GM23338 (cell line): ENCODE measurements around the gene MIR17HG. TPM values are rescaled to one million over a fixed set of nuclear protein-coding genes. Genes with fewer than 3 reads are reported as not detected.

Experiments used
- ATAC-seq: fragments of 200-7000 bp; cut with Tn5 transposase; 3 replicates; pipeline ENCODE4 v1.9.1; 2020
- DNase-seq: peaks from one replicate; pipeline ENCODE4 v3.0.0-alpha.2; 2015; ENCODE audit warnings: low spot score
- H2AFZ ChIP-seq: fragments of 200-600 bp; sonication (generic); 2 replicates; pipeline ENCODE4 v1.8.0; 2016; ENCODE audit warnings: antibody characterized with exemption, mild to moderate bottlenecking, moderate library complexity
- H3F3A ChIP-seq: fragments of 200-600 bp; sonication (generic); replicated peaks from 2 replicates; pipeline ENCODE4 v1.8.0; 2017; ENCODE audit warnings: antibody characterized with exemption, mixed run types, low read depth
- H3K27ac ChIP-seq: fragments of 200-600 bp; sonication (generic); 2 replicates; pipeline ENCODE4 v1.6.1; 2016; ENCODE audit warnings: low read depth
- H3K27me3 ChIP-seq: fragments of 200-600 bp; sonication (generic); 2 replicates; pipeline ENCODE4 v1.8.0; 2016; ENCODE audit warnings: mild to moderate bottlenecking, mixed run types, moderate library complexity; ENCODE audit not compliant: insufficient read depth
- H3K36me3 ChIP-seq: fragments of 200-600 bp; sonication (generic); 2 replicates; pipeline ENCODE4 v1.8.0; 2016; ENCODE audit warnings: mild to moderate bottlenecking; ENCODE audit not compliant: insufficient read depth
- H3K4me1 ChIP-seq: fragments of 200-600 bp; sonication (generic); 2 replicates; pipeline ENCODE4 v1.8.0; 2016; ENCODE audit warnings: mild to moderate bottlenecking, moderate library complexity; ENCODE audit not compliant: insufficient read depth
- H3K4me2 ChIP-seq: fragments of 200-600 bp; sonication (generic); 2 replicates; pipeline ENCODE4 v1.7.1; 2017; ENCODE audit warnings: mixed run types
- H3K4me3 ChIP-seq: fragments of 200-600 bp; sonication (generic); 2 replicates; pipeline ENCODE4 v1.6.1; 2016; ENCODE audit warnings: mixed run types
- H3K79me2 ChIP-seq: fragments of 200-600 bp; sonication (generic); replicated peaks from 2 replicates; pipeline ENCODE4 v1.8.0; 2017; ENCODE audit warnings: mild to moderate bottlenecking; ENCODE audit not compliant: insufficient read depth
- H3K9me2 ChIP-seq: fragments of 200-600 bp; sonication (generic); 2 replicates; pipeline ENCODE4 v1.8.0; 2017; ENCODE audit not compliant: insufficient read depth
- H4K20me1 ChIP-seq: fragments of 200-600 bp; sonication (generic); replicated peaks from 2 replicates; pipeline ENCODE4 v1.8.0; 2017; ENCODE audit warnings: mild to moderate bottlenecking; ENCODE audit not compliant: insufficient read depth
- H3K27ac Mint-ChIP-seq: 2 replicates; pipeline ENCODE4 v1.8.0; 2020; ENCODE audit warnings: inconsistent platforms, mild to moderate bottlenecking, moderate library complexity, mixed read lengths
- H3K27me3 Mint-ChIP-seq: 3 replicates; pipeline ENCODE4 v1.8.0; 2022; ENCODE audit warnings: low read depth, mild to moderate bottlenecking, moderate library complexity, mixed read lengths, inconsistent platforms; ENCODE audit not compliant: insufficient read depth, poor library complexity
- H3K36me3 Mint-ChIP-seq: 3 replicates; pipeline ENCODE4 v1.8.0; 2021; ENCODE audit warnings: low read depth, mild to moderate bottlenecking, inconsistent platforms, moderate library complexity, mixed read lengths
- H3K4me1 Mint-ChIP-seq: 3 replicates; pipeline ENCODE4 v1.8.0; 2020; ENCODE audit warnings: mild to moderate bottlenecking, inconsistent platforms, mixed read lengths
- H3K4me3 Mint-ChIP-seq: 3 replicates; pipeline ENCODE4 v1.8.0; 2021; ENCODE audit warnings: moderate library complexity, mild to moderate bottlenecking, inconsistent platforms, mixed read lengths
- H3K9me3 Mint-ChIP-seq: 3 replicates; pipeline ENCODE4 v1.8.0; 2020; ENCODE audit warnings: moderate library complexity, mild to moderate bottlenecking, inconsistent platforms, mixed read lengths
- CREB1 ChIP-seq: fragments of 250-450 bp; sonication (Bioruptor Pico); IDR thresholded peaks from 2 replicates; pipeline ENCODE4 v1.5.0; 2020; ENCODE audit warnings: low read depth, mild to moderate bottlenecking, moderate library complexity
- ETS1 ChIP-seq: IDR thresholded peaks from 2 replicates; pipeline ENCODE4 v1.6.1; 2016; ENCODE audit warnings: antibody characterized with exemption
- EZH2 ChIP-seq: fragments of 200-600 bp; sonication (generic); IDR thresholded peaks from one replicate; pipeline ENCODE4 v1.8.0; 2017; ENCODE audit warnings: antibody characterized with exemption, mild to moderate bottlenecking, low read depth; ENCODE audit not compliant: unreplicated experiment
- EZH2phosphoT487 ChIP-seq: fragments of 200-600 bp; sonication (generic); IDR thresholded peaks from one replicate; pipeline ENCODE4 v1.8.1; 2018; ENCODE audit warnings: antibody characterized with exemption; ENCODE audit not compliant: unreplicated experiment
- JUNB ChIP-seq: IDR thresholded peaks from one replicate; pipeline ENCODE4 v1.6.1; 2016; ENCODE audit warnings: antibody characterized with exemption; ENCODE audit not compliant: unreplicated experiment
- NANOG ChIP-seq: IDR thresholded peaks from 2 replicates; pipeline ENCODE4 v1.6.1; 2016; ENCODE audit warnings: antibody characterized with exemption, borderline replicate concordance
- POLR2AphosphoS5 ChIP-seq: IDR thresholded peaks from 2 replicates; pipeline ENCODE4 v1.6.1; 2016; ENCODE audit warnings: antibody characterized with exemption, low read depth
- REST ChIP-seq: IDR thresholded peaks from one replicate; pipeline ENCODE4 v1.6.1; 2018; ENCODE audit warnings: antibody characterized with exemption; ENCODE audit not compliant: unreplicated experiment
- ZNF114 ChIP-seq: fragments of 250-450 bp; sonication (Bioruptor Pico); IDR thresholded peaks from 2 replicates; pipeline ENCODE4 v1.5.0; 2020; ENCODE audit warnings: mild to moderate bottlenecking, moderate library complexity
- ZNF331 ChIP-seq: fragments of 250-450 bp; sonication (Bioruptor Pico); IDR thresholded peaks from 2 replicates; pipeline ENCODE4 v1.5.0; 2020; ENCODE audit warnings: low read depth, mild to moderate bottlenecking, moderate library complexity
- polyA plus RNA-seq: library from polyadenylated mRNA; unstranded; fragments of >200 nt; fragmentation: Nextera tagmentation; extraction: Ambion mirVana; gene quantifications from 2 replicates; pipeline ENCODE4 v1.2.1, GENCODE V29; 2016
- total RNA-seq: library from RNA; depleted of rRNA; stranded (reverse); fragments of >200 nt; shearing (Covaris generic); gene quantifications from 2 replicates; pipeline ENCODE4 v1.2.3, GENCODE V29; 2014
- TF ChIP-seq, protein P1 (sequence below), 2 experiments: fragments of 200-600 bp in 1 of 2; sonication (generic) in 1 of 2; conservative IDR thresholded peaks; 2 replicates each; pipeline versions ENCODE4 v1.5.1 to v1.6.1; 2016 to 2017; ENCODE audit warnings: antibody characterized with exemption in 2 of 2, low read depth in 2 of 2, mild to moderate bottlenecking in 2 of 2, moderate library complexity in 1 of 2

The MIR17HG gene
- total and polyA plus RNA-seq, 2 experiments from 2014 or later, result 14.8 to 46.0 TPM

DNA sequence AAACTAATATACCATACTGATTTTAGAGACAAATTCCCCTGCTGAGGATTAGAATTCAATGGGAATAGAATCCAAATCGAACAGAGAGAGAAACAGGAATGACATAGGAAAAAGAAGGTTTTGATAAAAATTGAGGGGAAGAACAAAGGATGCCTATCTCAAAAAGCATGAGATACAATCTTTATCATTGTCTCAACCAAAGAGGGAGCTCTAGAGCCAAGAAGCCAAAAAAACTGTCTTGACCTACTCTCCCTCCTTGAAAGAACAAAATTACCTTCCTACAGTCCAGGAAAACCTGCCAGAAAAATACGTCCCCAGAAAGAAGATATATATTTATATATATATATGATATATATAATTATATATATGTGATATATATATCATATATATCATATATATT, 39.2 kb upstream of the MIR17HG start:
- H3K4me2 ChIP-seq, result no peak overlapping the region
- no peaks in the 10 kb centered on the region for H3K27me3 ChIP-seq
- ATAC-seq (peak; percentile 29; the same call in 1 of the 3 replicates), DNase-seq (peak; percentile 60)
- 0 out of 2 replicates have a peak overlapping the region, but pooled peaks have one; percentile 43 for H2AFZ ChIP-seq
- peaks cover 11% of the 10 kb centered on the region for H3K4me1 Mint-ChIP-seq
- no peak overlapping the region for H3K27ac ChIP-seq
- no peaks in the 10 kb centered on the region for H3K9me3 Mint-ChIP-seq
- no peaks in the 10 kb centered on the region for H3K36me3 Mint-ChIP-seq
- H4K20me1 ChIP-seq, result no peaks in the 10 kb centered on the region
- H3K36me3 ChIP-seq, result no peaks in the 10 kb centered on the region
- H3K4me3 Mint-ChIP-seq, result no peak overlapping the region
- peaks cover 3% of the 10 kb centered on the region for H3K27me3 Mint-ChIP-seq
- H3K79me2 ChIP-seq, result no peaks in the 10 kb centered on the region
- no peak for TF ChIP-seq ZNF331 (CRISPR knock-in tag)
- TF ChIP-seq, protein P1, sequence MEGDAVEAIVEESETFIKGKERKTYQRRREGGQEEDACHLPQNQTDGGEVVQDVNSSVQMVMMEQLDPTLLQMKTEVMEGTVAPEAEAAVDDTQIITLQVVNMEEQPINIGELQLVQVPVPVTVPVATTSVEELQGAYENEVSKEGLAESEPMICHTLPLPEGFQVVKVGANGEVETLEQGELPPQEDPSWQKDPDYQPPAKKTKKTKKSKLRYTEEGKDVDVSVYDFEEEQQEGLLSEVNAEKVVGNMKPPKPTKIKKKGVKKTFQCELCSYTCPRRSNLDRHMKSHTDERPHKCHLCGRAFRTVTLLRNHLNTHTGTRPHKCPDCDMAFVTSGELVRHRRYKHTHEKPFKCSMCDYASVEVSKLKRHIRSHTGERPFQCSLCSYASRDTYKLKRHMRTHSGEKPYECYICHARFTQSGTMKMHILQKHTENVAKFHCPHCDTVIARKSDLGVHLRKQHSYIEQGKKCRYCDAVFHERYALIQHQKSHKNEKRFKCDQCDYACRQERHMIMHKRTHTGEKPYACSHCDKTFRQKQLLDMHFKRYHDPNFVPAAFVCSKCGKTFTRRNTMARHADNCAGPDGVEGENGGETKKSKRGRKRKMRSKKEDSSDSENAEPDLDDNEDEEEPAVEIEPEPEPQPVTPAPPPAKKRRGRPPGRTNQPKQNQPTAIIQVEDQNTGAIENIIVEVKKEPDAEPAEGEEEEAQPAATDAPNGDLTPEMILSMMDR (conservative IDR thresholded peaks at IDR 0.05; ENCODE audit: low read depth in 2 of 2), result peak; percentile 36 to 43; a peak in 3 of 4 replicates
- H3K9me2 ChIP-seq, result no peaks in the 10 kb centered on the region
- no peak overlapping the region for H3K4me3 ChIP-seq
- H3F3A ChIP-seq, result no peaks in the 10 kb centered on the region
- no peaks in the 10 kb centered on the region for H3K4me1 ChIP-seq
- no peak overlapping the region for H3K27ac Mint-ChIP-seq

GRCh38 chr13:91311491-91311890, 36.0 kb upstream of the MIR17HG start:
- peak overlapping the region; percentile 21; the same call in 1 of the 2 replicates for H2AFZ ChIP-seq
- peak; percentile 40; the same call in 2 of the 3 replicates for ATAC-seq
- no peak for TF ChIP-seq ZNF114 (CRISPR knock-in tag)
- no peak for TF ChIP-seq JUNB
- no peak for TF ChIP-seq NANOG
- no peak for TF ChIP-seq ETS1
- no peak for TF ChIP-seq REST
- no peak for TF ChIP-seq EZH2phosphoT487
- no peak for TF ChIP-seq CREB1 (CRISPR knock-in tag)
- TF ChIP-seq EZH2, result no peak
- no peak for TF ChIP-seq POLR2AphosphoS5

More at GRCh38 chr13:91311491-91311890, 36.0 kb upstream of the MIR17HG start:
- Histone ChIP-seq H3K4me2 (no peak overlapping the region), H3K9me2 (no peaks in the 10 kb centered on the region), H3K4me3 (no peak overlapping the region), H3K4me1 (no peaks in the 10 kb centered on the region), H4K20me1 (no peaks in the 10 kb centered on the region), H3K27me3 (no peaks in the 10 kb centered on the region), H3F3A (no peaks in the 10 kb centered on the region), H3K79me2 (no peaks in the 10 kb centered on the region), H3K27ac (0 out of 2 replicates have a peak overlapping the region, but pooled peaks have one; percentile 29), H3K36me3 (no peaks in the 10 kb centered on the region)
- peaks cover 13% of the 10 kb centered on the region for H3K4me1 Mint-ChIP-seq
- H3K36me3 Mint-ChIP-seq, result no peaks in the 10 kb centered on the region
- peaks cover 3% of the 10 kb centered on the region for H3K27me3 Mint-ChIP-seq
- H3K9me3 Mint-ChIP-seq, result no peaks in the 10 kb centered on the region
- H3K4me3 Mint-ChIP-seq, result no peak overlapping the region
- DNase-seq, result no peak
- H3K27ac Mint-ChIP-seq, result no peak overlapping the region
